Ectodermal cell (in vitro differentiated cells): ENCODE measurements around the gene GSE1.

Experiments used
- H3K27ac ChIP-seq: 2 replicates; pipeline ENCODE4 v1.7.0; 2013; ENCODE audit warnings: mild to moderate bottlenecking, low read depth, low read length; ENCODE audit not compliant: insufficient read depth, poor library complexity, severe bottlenecking
- H3K27me3 ChIP-seq: 2 replicates; pipeline ENCODE4 v1.7.0; 2013; ENCODE audit warnings: mild to moderate bottlenecking, low read length; ENCODE audit not compliant: insufficient read depth, control insufficient read depth, poor library complexity, severe bottlenecking
- H3K36me3 ChIP-seq: one replicate; pipeline ENCODE4 v1.7.0; 2013; ENCODE audit warnings: low read length; ENCODE audit not compliant: control insufficient read depth, insufficient read depth
- H3K4me1 ChIP-seq: one replicate; pipeline ENCODE4 v1.7.0; 2013; ENCODE audit warnings: low read length; ENCODE audit not compliant: control insufficient read depth, insufficient read depth
- H3K4me3 ChIP-seq: 2 replicates; pipeline ENCODE4 v1.7.0; 2013; ENCODE audit warnings: low read depth, low read length, control low read depth; ENCODE audit not compliant: insufficient read depth
- H3K9me3 ChIP-seq: 2 replicates; pipeline ENCODE4 v1.7.0; 2013; ENCODE audit warnings: mild to moderate bottlenecking, low read length, moderate library complexity; ENCODE audit not compliant: control insufficient read depth
- WGBS, 2 experiments: methylation state at CpG; one replicate each; pipeline ENCODE4 v1.1.7; 2013; ENCODE audit warnings: missing lambda C conversion rate in 2 of 2; 5-methylcytosine and 5-hydroxymethylcytosine counted together

The GSE1 gene

GRCh38 chr16:85621698-85622428, 8.7 kb downstream of the GSE1 start:
- H3K9me3 ChIP-seq: no peaks in the 10 kb centered on the region
- WGBS, 2 experiments: 92 to 94% methylated on average over 13 of the region's 13 CpGs
- H3K36me3 ChIP-seq: no peaks in the 10 kb centered on the region
- peaks cover 47% of the 10 kb centered on the region for H3K4me1 ChIP-seq
- no peak overlapping the region for H3K4me3 ChIP-seq
- H3K27me3 ChIP-seq: peaks cover 10% of the 10 kb centered on the region
- no peak overlapping the region for H3K27ac ChIP-seq

GRCh38 chr16:85622683-85623082, 9.6 kb downstream of the GSE1 start:
- Histone ChIP-seq H3K27ac (no peak overlapping the region), H3K36me3 (no peaks in the 10 kb centered on the region), H3K4me1 (peaks cover 49% of the 10 kb centered on the region), H3K4me3 (no peak overlapping the region), H3K9me3 (no peaks in the 10 kb centered on the region), H3K27me3 (peaks cover 10% of the 10 kb centered on the region)
- 91 to 92% methylated on average over 6 of the region's 6 CpGs for WGBS, 2 experiments

- Histone ChIP-seq H3K27ac (no peak overlapping the region), H3K27me3 (peaks cover 10% of the 10 kb centered on the region), H3K36me3 (no peaks in the 10 kb centered on the region), H3K9me3 (no peaks in the 10 kb centered on the region), H3K4me1 (peaks cover 54% of the 10 kb centered on the region), H3K4me3 (no peak overlapping the region)
- 93 to 96% methylated on average over 11 of the region's 11 CpGs for WGBS, 2 experiments
Observed at GRCh38 chr16:85623250-85623649, 10.1 kb downstream of the GSE1 start.

- Histone ChIP-seq H3K27ac (no peak overlapping the region), H3K27me3 (peaks cover 10% of the 10 kb centered on the region), H3K4me1 (peaks cover 51% of the 10 kb centered on the region), H3K36me3 (no peaks in the 10 kb centered on the region), H3K9me3 (no peaks in the 10 kb centered on the region), H3K4me3 (no peak overlapping the region)
- WGBS, 2 experiments: 93 to 95% methylated on average over 21 of the region's 21 CpGs
Observed at GRCh38 chr16:85623997-85624601, 11.0 kb downstream of the GSE1 start.

GRCh38 chr16:85624646-85625045, 11.5 kb downstream of the GSE1 start:
- H3K9me3 ChIP-seq: no peaks in the 10 kb centered on the region
- no peaks in the 10 kb centered on the region for H3K36me3 ChIP-seq
- H3K27ac ChIP-seq: no peak overlapping the region
- H3K4me3 ChIP-seq: no peak overlapping the region
- peaks cover 10% of the 10 kb centered on the region for H3K27me3 ChIP-seq
- WGBS, 2 experiments: 87 to 88% methylated on average over 17 of the region's 17 CpGs
- H3K4me1 ChIP-seq: peaks cover 45% of the 10 kb centered on the region

GRCh38 chr16:85625053-85625452, 11.9 kb downstream of the GSE1 start:
- H3K27me3 ChIP-seq: peaks cover 10% of the 10 kb centered on the region
- 66% methylated on average over 27 of the region's 27 CpGs for WGBS, 2 experiments
- H3K4me3 ChIP-seq: no peak overlapping the region
- no peak overlapping the region for H3K27ac ChIP-seq
- peaks cover 41% of the 10 kb centered on the region for H3K4me1 ChIP-seq
- no peaks in the 10 kb centered on the region for H3K36me3 ChIP-seq
- no peaks in the 10 kb centered on the region for H3K9me3 ChIP-seq

GRCh38 chr16:85625485-85626117, 12.5 kb downstream of the GSE1 start:
- 85 to 87% methylated on average over 18 of the region's 18 CpGs for WGBS, 2 experiments
- Histone ChIP-seq H3K27ac (peak overlapping the region; percentile 92), H3K4me3 (no peak overlapping the region), H3K4me1 (peaks cover 41% of the 10 kb centered on the region), H3K27me3 (peaks cover 10% of the 10 kb centered on the region), H3K36me3 (no peaks in the 10 kb centered on the region), H3K9me3 (no peaks in the 10 kb centered on the region)

GRCh38 chr16:85626191-85626981, 13.3 kb downstream of the GSE1 start:
- Histone ChIP-seq H3K27me3 (peaks cover 10% of the 10 kb centered on the region), H3K27ac (peak overlapping the region; percentile 92), H3K9me3 (no peaks in the 10 kb centered on the region), H3K4me3 (peak overlapping the region; percentile 18), H3K36me3 (no peaks in the 10 kb centered on the region), H3K4me1 (peaks cover 41% of the 10 kb centered on the region)
- WGBS, 2 experiments: 4 to 5% methylated on average over 36 to 37 of the region's 37 CpGs

- peaks cover 44% of the 10 kb centered on the region for H3K4me1 ChIP-seq
- WGBS, 2 experiments: 51 to 58% methylated on average over 8 of the region's 8 CpGs
- H3K36me3 ChIP-seq: no peaks in the 10 kb centered on the region
- no peak overlapping the region for H3K4me3 ChIP-seq
- H3K9me3 ChIP-seq: no peaks in the 10 kb centered on the region
- peaks cover 10% of the 10 kb centered on the region for H3K27me3 ChIP-seq
- no peak overlapping the region for H3K27ac ChIP-seq
Observed at GRCh38 chr16:85627089-85627488, 14.0 kb downstream of the GSE1 start.
